GM23338 (cell line): Measurements from ENCODE around the gene BICRA.

Source experiments
- EZH2 ChIP-seq: fragments of 200-600 bp; sonication (generic); IDR thresholded peaks from one replicate; pipeline ENCODE4 v1.8.0; 2017; ENCODE audit warnings: antibody characterized with exemption, mild to moderate bottlenecking, low read depth; ENCODE audit not compliant: unreplicated experiment
- TF ChIP-seq, protein P1 (sequence below), 2 experiments: fragments of 200-600 bp in 1 of 2; sonication (generic) in 1 of 2; conservative IDR thresholded peaks; 2 replicates each; pipeline versions ENCODE4 v1.5.1 to v1.6.1; 2016 to 2017; ENCODE audit warnings: antibody characterized with exemption in 2 of 2, low read depth in 2 of 2, mild to moderate bottlenecking in 2 of 2, moderate library complexity in 1 of 2

DNA sequence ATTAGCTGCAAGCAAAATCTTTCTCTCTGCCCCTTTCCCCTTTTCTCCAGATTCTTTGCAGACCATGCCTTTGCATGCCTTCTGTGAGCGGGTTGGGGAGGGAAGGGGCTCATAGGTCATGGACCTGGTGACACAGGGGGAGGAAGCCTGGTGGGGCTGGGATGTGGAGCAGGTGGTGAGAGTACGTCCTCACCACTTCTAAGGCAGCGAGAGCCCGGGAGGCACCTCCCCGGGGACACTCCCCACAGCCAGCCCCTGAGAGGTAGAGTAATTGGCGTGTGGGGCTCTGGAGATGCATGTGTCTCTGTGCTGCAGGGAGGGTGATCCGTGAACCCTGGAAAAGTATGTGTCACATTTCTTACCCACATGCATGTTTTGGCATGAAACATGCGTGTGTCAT lies 61.8 kb downstream of the BICRA start:
- no peak for TF ChIP-seq EZH2
- TF ChIP-seq, protein P1, sequence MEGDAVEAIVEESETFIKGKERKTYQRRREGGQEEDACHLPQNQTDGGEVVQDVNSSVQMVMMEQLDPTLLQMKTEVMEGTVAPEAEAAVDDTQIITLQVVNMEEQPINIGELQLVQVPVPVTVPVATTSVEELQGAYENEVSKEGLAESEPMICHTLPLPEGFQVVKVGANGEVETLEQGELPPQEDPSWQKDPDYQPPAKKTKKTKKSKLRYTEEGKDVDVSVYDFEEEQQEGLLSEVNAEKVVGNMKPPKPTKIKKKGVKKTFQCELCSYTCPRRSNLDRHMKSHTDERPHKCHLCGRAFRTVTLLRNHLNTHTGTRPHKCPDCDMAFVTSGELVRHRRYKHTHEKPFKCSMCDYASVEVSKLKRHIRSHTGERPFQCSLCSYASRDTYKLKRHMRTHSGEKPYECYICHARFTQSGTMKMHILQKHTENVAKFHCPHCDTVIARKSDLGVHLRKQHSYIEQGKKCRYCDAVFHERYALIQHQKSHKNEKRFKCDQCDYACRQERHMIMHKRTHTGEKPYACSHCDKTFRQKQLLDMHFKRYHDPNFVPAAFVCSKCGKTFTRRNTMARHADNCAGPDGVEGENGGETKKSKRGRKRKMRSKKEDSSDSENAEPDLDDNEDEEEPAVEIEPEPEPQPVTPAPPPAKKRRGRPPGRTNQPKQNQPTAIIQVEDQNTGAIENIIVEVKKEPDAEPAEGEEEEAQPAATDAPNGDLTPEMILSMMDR (conservative IDR thresholded peaks at IDR 0.05; ENCODE audit: low read depth in 2 of 2), result no peak
